ENCODE measurements around the gene OXGR1. TPM values are rescaled to one million over a fixed set of nuclear protein-coding genes. Genes with fewer than 3 reads are reported as not detected.
A peak's percentile ranks its signal among the peaks of the same experiment; 100 is the strongest.

The OXGR1 gene
- total and polyA plus RNA-seq, 9 of the 15 experiments (the other 6 are each of a cell fraction or from before 2014, with no cell fraction given): 0.03 TPM; not detected in 8

- peak in 1 of 4 experiments; percentile 5 for DNase-seq (ENCODE audit: extremely low read depth in 1 of 4, low spot score in 3 of 4)
- H3K4me3 ChIP-seq: no peak overlapping the region
- ChIA-PET CTCF (ENCODE audit: low intra/inter-chr PET ratio) (interaction anchor here (0.7 kb wide), 1 partner anchor 816 kb away, joined by 3 read pairs; no protein-coding TSS in a partner anchor), POLR2A (no interaction called here)
- H3K9me1 ChIP-seq (ENCODE audit: control insufficient read depth, insufficient read depth, low read length): no peaks in the 10 kb centered on the region
- H3K27ac ChIP-seq (ENCODE audit: extremely low read depth, low read depth, low read length): no peak overlapping the region
- no peaks in the 10 kb centered on the region for H3K4me1 ChIP-seq (replicated peaks in 1 of 2; ENCODE audit: control insufficient read depth in 2 of 2, insufficient read depth in 2 of 2, low read length in 2 of 2)
- no peak for ATAC-seq
- H3K27me3 ChIP-seq (ENCODE audit: control insufficient read depth in 2 of 2, insufficient read depth in 2 of 2, low read length in 2 of 2): no peaks in the 10 kb centered on the region
- WGBS (ENCODE audit: insufficient coverage, low coverage, missing lambda C conversion rate): 4% methylated on average over 2 of the region's 2 CpGs
- in situ Hi-C loops (cut with MboI) (loop anchor here (25.0 kb wide), 1 partner anchor 1452 kb away; no protein-coding TSS in a partner anchor), intact Hi-C loops (cut with micrococcal nuclease) (loop anchor here (10.0 kb wide), 3 partner anchors 939 to 1339 kb away; no protein-coding TSS in a partner anchor)
- no peak overlapping the region for H3K9ac ChIP-seq (ENCODE audit: insufficient read depth in 1 of 2, low read depth in 2 of 2, low read length in 2 of 2)
- H2AFZ ChIP-seq (ENCODE audit: low read depth, low read length): no peak overlapping the region
- no peak overlapping the region for H3K4me2 ChIP-seq (ENCODE audit: insufficient read depth, low read length)
- no peaks in the 10 kb centered on the region for H4K20me1 ChIP-seq (replicated peaks; ENCODE audit: control insufficient read depth, insufficient read depth, low read length)
- no TSS peak for BruUV-seq (replicated peaks)
- no peaks in the 10 kb centered on the region for H3K36me3 ChIP-seq (ENCODE audit: control insufficient read depth, insufficient read depth, low read length)
- no peaks in the 10 kb centered on the region for H3K79me2 ChIP-seq (ENCODE audit: control insufficient read depth, insufficient read depth, low read length)
- no peak for FAIRE-seq
- H3K9me3 ChIP-seq (replicated peaks; ENCODE audit: control insufficient read depth, insufficient read depth, low read depth, low read length): no peaks in the 10 kb centered on the region
- TF ChIP-seq FOXA1 (IDR thresholded peaks at IDR 0.05; ENCODE audit: borderline replicate concordance) (no peak), PRPF4 (IDR thresholded peaks at IDR 0.05; ENCODE audit: insufficient read depth, low read depth, low read length, poor library complexity, severe bottlenecking) (no peak), MAFG (tag; conservative IDR thresholded peaks at IDR 0.05) (peak; percentile 53), ZBTB1 (CRISPR knock-in tag; IDR thresholded peaks at IDR 0.05; ENCODE audit: borderline replicate concordance, low read depth) (no peak), NFE2 (IDR thresholded peaks at IDR 0.05; ENCODE audit: low read depth) (peak; percentile 34; the same call in 1 of the 2 replicates)
- TF ChIP-seq, protein P1, sequence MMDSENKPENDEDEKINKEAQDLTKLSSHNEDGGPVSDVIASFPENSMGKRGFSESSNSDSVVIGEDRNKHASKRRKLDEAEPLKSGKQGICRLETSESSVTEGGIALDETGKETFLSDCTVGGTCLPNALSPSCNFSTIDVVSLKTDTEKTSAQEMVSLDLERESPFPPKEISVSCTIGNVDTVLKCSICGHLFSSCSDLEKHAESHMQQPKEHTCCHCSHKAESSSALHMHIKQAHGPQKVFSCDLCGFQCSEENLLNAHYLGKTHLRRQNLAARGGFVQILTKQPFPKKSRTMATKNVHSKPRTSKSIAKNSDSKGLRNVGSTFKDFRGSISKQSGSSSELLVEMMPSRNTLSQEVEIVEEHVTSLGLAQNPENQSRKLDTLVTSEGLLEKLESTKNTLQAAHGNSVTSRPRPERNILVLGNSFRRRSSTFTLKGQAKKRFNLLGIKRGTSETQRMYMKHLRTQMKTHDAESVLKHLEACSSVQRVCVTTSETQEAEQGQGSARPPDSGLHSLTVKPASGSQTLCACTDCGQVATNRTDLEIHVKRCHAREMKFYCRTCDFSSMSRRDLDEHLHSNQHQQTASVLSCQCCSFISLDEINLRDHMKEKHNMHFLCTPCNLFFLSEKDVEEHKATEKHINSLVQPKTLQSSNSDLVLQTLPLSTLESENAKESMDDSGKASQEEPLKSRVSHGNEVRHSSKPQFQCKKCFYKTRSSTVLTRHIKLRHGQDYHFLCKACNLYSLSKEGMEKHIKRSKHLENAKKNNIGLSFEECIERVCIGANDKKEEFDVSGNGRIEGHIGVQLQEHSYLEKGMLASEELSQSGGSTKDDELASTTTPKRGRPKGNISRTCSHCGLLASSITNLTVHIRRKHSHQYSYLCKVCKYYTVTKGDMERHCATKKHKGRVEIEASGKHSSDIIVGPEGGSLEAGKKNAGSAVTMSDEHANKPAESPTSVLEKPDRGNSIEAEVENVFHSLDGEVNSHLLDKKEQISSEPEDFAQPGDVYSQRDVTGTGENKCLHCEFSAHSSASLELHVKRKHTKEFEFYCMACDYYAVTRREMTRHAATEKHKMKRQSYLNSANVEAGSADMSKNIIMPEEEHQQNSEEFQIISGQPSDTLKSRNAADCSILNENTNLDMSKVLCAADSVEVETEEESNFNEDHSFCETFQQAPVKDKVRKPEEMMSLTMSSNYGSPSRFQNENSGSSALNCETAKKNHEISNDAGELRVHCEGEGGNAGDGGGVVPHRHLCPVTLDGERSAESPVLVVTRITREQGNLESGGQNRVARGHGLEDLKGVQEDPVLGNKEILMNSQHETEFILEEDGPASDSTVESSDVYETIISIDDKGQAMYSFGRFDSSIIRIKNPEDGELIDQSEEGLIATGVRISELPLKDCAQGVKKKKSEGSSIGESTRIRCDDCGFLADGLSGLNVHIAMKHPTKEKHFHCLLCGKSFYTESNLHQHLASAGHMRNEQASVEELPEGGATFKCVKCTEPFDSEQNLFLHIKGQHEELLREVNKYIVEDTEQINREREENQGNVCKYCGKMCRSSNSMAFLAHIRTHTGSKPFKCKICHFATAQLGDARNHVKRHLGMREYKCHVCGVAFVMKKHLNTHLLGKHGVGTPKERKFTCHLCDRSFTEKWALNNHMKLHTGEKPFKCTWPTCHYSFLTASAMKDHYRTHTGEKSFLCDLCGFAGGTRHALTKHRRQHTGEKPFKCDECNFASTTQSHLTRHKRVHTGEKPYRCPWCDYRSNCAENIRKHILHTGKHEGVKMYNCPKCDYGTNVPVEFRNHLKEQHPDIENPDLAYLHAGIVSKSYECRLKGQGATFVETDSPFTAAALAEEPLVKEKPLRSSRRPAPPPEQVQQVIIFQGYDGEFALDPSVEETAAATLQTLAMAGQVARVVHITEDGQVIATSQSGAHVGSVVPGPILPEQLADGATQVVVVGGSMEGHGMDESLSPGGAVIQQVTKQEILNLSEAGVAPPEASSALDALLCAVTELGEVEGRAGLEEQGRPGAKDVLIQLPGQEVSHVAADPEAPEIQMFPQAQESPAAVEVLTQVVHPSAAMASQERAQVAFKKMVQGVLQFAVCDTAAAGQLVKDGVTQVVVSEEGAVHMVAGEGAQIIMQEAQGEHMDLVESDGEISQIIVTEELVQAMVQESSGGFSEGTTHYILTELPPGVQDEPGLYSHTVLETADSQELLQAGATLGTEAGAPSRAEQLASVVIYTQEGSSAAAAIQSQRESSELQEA (IDR thresholded peaks at IDR 0.05; ENCODE audit: low read depth): no peak
Observed at GRCh38 chr13:96963786-96964475, 30.3 kb downstream of the OXGR1 start.

Measured in K562 (cell line).